Measurements from ENCODE around the gene PGLYRP4.

The PGLYRP4 gene

DNA sequence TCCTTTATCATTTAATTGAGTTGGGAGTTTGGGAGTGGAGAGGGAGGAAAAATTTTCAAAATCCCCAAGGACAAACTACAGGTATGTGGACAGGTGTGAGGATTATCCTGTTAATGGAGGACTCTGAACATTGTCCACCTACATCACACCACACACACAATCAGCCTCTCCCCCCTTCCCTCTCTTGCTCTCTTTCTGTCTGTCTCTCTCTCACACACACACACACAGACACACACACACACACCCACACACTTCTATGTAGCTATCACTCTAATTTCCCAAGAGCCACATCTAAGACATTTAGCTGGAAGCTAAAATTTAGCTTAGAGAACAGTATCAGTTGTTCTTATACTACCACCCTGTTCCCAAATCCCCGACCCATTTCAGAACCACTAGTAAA lies 40.8 kb upstream of the PGLYRP4 start:
- H3K4me2 ChIP-seq (ENCODE audit: low read depth, low read length), result no peak overlapping the region
- no peak overlapping the region for H3K27ac ChIP-seq (ENCODE audit: low read length)
- 0 out of 2 replicates have a peak, but pooled peaks cover 7% of the 10 kb centered on the region for H3K27me3 ChIP-seq (replicated peaks; ENCODE audit: insufficient read depth, low read length)
- no peak overlapping the region for H2AFZ ChIP-seq (ENCODE audit: low read length)
- no peaks in the 10 kb centered on the region for H3K9me3 ChIP-seq (replicated peaks; ENCODE audit: insufficient read depth, low read length)
- no peaks in the 10 kb centered on the region for H3K36me3 ChIP-seq (replicated peaks; ENCODE audit: insufficient read depth, low read length)
- no peak overlapping the region for H3K9ac ChIP-seq (ENCODE audit: low read length)
- no peaks in the 10 kb centered on the region for H3K9me2 ChIP-seq (replicated peaks; ENCODE audit: insufficient read depth, low read length)
- no peak overlapping the region for H3K4me3 ChIP-seq (ENCODE audit: low read length)
- TF ChIP-seq EZH2 (optimal IDR thresholded peaks at IDR 0.05; ENCODE audit: low read depth, low read length) (no peak), EZH2phosphoT487 (IDR thresholded peaks at IDR 0.05; ENCODE audit: low read length) (no peak)
- TF ChIP-seq, protein P1, sequence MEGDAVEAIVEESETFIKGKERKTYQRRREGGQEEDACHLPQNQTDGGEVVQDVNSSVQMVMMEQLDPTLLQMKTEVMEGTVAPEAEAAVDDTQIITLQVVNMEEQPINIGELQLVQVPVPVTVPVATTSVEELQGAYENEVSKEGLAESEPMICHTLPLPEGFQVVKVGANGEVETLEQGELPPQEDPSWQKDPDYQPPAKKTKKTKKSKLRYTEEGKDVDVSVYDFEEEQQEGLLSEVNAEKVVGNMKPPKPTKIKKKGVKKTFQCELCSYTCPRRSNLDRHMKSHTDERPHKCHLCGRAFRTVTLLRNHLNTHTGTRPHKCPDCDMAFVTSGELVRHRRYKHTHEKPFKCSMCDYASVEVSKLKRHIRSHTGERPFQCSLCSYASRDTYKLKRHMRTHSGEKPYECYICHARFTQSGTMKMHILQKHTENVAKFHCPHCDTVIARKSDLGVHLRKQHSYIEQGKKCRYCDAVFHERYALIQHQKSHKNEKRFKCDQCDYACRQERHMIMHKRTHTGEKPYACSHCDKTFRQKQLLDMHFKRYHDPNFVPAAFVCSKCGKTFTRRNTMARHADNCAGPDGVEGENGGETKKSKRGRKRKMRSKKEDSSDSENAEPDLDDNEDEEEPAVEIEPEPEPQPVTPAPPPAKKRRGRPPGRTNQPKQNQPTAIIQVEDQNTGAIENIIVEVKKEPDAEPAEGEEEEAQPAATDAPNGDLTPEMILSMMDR (IDR thresholded peaks at IDR 0.05; ENCODE audit: low read length), result no peak
- H3K4me1 ChIP-seq (ENCODE audit: low read length), result no peaks in the 10 kb centered on the region
- no peaks in the 10 kb centered on the region for H4K20me1 ChIP-seq (ENCODE audit: insufficient read depth, low read length)
- no peaks in the 10 kb centered on the region for H3K79me2 ChIP-seq (ENCODE audit: low read length)
- DNase-seq, result no peak
- no peaks in the 10 kb centered on the region for H3F3A ChIP-seq (ENCODE audit: insufficient read depth, low read length)

DNA sequence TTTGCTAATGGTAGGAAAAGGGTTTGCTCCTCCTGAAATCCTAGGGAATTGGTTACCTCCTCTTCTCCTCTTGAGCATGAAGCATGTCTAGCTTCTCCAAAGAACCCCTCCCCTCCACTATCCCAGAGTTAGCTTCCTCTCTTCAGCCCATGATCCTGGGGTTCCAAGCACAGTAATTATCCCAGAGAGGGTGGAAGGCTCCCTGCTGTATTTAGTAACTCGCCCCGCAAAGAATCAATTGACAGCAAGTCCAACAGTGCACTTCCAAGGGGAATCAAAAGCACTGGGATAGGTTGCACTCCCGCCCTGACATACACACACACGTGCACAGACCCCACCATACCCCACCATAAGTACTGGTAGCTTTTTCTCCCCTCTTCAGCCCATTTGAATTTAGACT lies 39.1 kb upstream of the PGLYRP4 start:
- no peak overlapping the region for H3K27ac ChIP-seq (ENCODE audit: low read length)
- H3K36me3 ChIP-seq (replicated peaks; ENCODE audit: insufficient read depth, low read length), result no peaks in the 10 kb centered on the region
- H3K27me3 ChIP-seq (replicated peaks; ENCODE audit: insufficient read depth, low read length), result 0 out of 2 replicates have a peak, but pooled peaks cover 7% of the 10 kb centered on the region
- no peaks in the 10 kb centered on the region for H3K9me3 ChIP-seq (replicated peaks; ENCODE audit: insufficient read depth, low read length)
- no peak overlapping the region for H3K9ac ChIP-seq (ENCODE audit: low read length)
- H3K79me2 ChIP-seq (ENCODE audit: low read length), result no peaks in the 10 kb centered on the region
- no peaks in the 10 kb centered on the region for H4K20me1 ChIP-seq (ENCODE audit: insufficient read depth, low read length)
- TF ChIP-seq EZH2 (optimal IDR thresholded peaks at IDR 0.05; ENCODE audit: low read depth, low read length) (no peak), EZH2phosphoT487 (IDR thresholded peaks at IDR 0.05; ENCODE audit: low read length) (no peak)
- TF ChIP-seq, protein P1 (IDR thresholded peaks at IDR 0.05; ENCODE audit: low read length), result no peak
- no peak for DNase-seq
- H3K4me3 ChIP-seq (ENCODE audit: low read length), result no peak overlapping the region
- H3K4me2 ChIP-seq (ENCODE audit: low read depth, low read length), result no peak overlapping the region
- no peaks in the 10 kb centered on the region for H3F3A ChIP-seq (ENCODE audit: insufficient read depth, low read length)
- H2AFZ ChIP-seq (ENCODE audit: low read length), result no peak overlapping the region
- H3K9me2 ChIP-seq (replicated peaks; ENCODE audit: insufficient read depth, low read length), result no peaks in the 10 kb centered on the region
- no peaks in the 10 kb centered on the region for H3K4me1 ChIP-seq (ENCODE audit: low read length)

DNA sequence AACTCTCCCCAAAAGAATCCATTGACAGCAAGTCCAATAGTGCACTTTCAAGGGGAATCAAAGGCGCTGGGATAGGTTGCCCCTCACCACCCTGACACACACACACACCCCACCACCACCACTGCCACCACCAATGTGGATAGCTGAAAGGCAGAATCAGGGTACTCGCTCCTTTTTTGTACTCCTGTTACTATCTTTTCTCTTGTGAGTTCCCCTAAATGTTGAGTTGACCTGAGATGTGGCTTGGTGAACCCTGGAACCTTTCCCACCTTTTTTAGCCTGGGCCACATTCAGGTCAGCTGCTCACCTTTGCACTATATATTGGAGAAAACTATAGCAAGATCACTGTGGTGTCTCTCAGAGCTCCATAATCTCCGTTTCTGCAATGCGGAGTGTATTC lies 38.4 kb upstream of the PGLYRP4 start:
- Histone ChIP-seq H3K79me2 (ENCODE audit: low read length) (no peaks in the 10 kb centered on the region), H3K9me2 (replicated peaks; ENCODE audit: insufficient read depth, low read length) (no peaks in the 10 kb centered on the region), H3K27ac (ENCODE audit: low read length) (no peak overlapping the region), H3F3A (ENCODE audit: insufficient read depth, low read length) (no peaks in the 10 kb centered on the region), H3K4me3 (ENCODE audit: low read length) (no peak overlapping the region), H3K4me2 (ENCODE audit: low read depth, low read length) (no peak overlapping the region), H3K27me3 (replicated peaks; ENCODE audit: insufficient read depth, low read length) (0 out of 2 replicates have a peak, but pooled peaks cover 7% of the 10 kb centered on the region), H4K20me1 (ENCODE audit: insufficient read depth, low read length) (no peaks in the 10 kb centered on the region), H2AFZ (ENCODE audit: low read length) (no peak overlapping the region), H3K9ac (ENCODE audit: low read length) (no peak overlapping the region), H3K9me3 (replicated peaks; ENCODE audit: insufficient read depth, low read length) (no peaks in the 10 kb centered on the region), H3K36me3 (replicated peaks; ENCODE audit: insufficient read depth, low read length) (no peaks in the 10 kb centered on the region), H3K4me1 (ENCODE audit: low read length) (no peaks in the 10 kb centered on the region)
- DNase-seq, result no peak
- TF ChIP-seq EZH2 (optimal IDR thresholded peaks at IDR 0.05; ENCODE audit: low read depth, low read length), result no peak
- TF ChIP-seq EZH2phosphoT487 (IDR thresholded peaks at IDR 0.05; ENCODE audit: low read length), result no peak
- TF ChIP-seq, protein P1 (IDR thresholded peaks at IDR 0.05; ENCODE audit: low read length), result no peak
